ENCODE results near the gene PGS1.

GRCh38 chr17:78408476-78409050 is 30.1 kb downstream of the PGS1 start:
- TF ChIP-seq CTCF (conservative IDR thresholded peaks at IDR 0.05; ENCODE audit: low read length) = no peak
- TF ChIP-seq EZH2phosphoT487 (IDR thresholded peaks at IDR 0.05; ENCODE audit: borderline replicate concordance, low read depth, low read length) = no peak
